Measurements from ENCODE around the gene BORCS8. TPM values are rescaled to one million over a fixed set of nuclear protein-coding genes. Genes with fewer than 3 reads are reported as not detected.

BORCS8 gene
- total RNA-seq, 4 donors from 2014 or later, result 15.4 to 38.7 (median 18.2) TPM

DNA sequence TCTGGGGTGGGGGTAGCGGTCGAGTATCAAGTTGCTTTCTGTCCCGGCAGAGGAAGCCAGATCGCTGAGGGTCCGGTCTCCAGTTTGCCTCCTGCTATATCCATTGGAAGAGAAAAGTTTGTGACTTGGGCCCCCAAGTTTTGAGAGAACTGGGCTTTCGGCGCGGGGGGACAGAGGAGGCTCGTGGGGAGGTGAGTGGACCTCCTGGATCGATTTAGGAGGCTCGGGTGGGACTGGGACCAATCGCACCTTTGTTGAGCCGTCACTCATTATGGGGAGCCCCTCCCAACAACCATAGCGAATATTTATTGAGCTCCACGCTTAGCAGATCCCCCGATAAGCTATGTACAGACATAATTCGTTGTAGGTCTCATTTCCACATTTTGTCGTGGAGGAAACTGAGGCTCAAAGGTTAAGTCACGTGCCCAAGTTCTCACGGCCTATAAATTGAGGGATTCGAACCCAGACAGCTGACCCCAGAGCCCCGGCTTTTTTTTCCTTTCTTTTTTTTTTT lies 1.0 kb upstream of the BORCS8 start:
- WGBS, 2 donors, result 1 to 2% methylated on average over 22 of the region's 22 CpGs
- no peaks in the 10 kb centered on the region for H3K9me3 ChIP-seq
- peak overlapping the region in 2 of 3 donors; percentile 63 to 93 for H3K4me3 ChIP-seq (replicated peaks in 1 of 3)
- peak overlapping the region; percentile 34 to 100 (median 99) for H3K27ac ChIP-seq
- H3K4me1 ChIP-seq, result peaks cover 34 to 41% of the 10 kb centered on the region in 2 donors
- H3K36me3 ChIP-seq, result peaks cover 8 to 18% of the 10 kb centered on the region in 2 donors
- TF ChIP-seq POLR2A (IDR thresholded peaks at IDR 0.05), result no peak
- no peak for TF ChIP-seq CTCF (IDR thresholded peaks at IDR 0.05)
- no peaks in the 10 kb centered on the region for H3K27me3 ChIP-seq
- intact Hi-C loops (cut with DNase I), result no loop called here
- no peak for DNase-seq

DNA sequence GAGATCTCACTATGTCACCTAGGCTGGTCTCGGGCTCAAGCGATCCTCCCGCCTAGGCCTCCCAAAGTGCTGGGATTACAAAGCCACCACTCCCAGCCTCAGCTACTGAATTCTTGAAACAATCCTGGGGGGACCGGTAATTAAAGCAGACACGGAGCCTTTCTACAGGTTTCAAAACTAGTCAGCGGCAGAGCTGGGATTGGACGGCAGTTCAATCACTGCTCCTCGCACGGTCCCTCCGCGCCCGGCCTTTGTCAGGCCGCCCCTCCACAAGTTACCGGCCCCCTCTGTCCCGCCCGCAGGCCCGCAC lies 229 bp downstream of the BORCS8 start:
- Histone ChIP-seq H3K27ac (peak overlapping the region; percentile 99 to 100 (median 99)), H3K36me3 (peaks cover 0 to 8% of the 10 kb centered on the region in 2 donors), H3K4me1 (peaks cover 34 to 41% of the 10 kb centered on the region in 2 donors), H3K27me3 (no peaks in the 10 kb centered on the region), H3K9me3 (no peaks in the 10 kb centered on the region), H3K4me3 (replicated peaks in 1 of 3) (peak overlapping the region; percentile 84 to 93 (median 88))
- WGBS, 2 donors, result 0 to 1% methylated on average over 15 to 16 of the region's 17 CpGs
- TF ChIP-seq POLR2A (IDR thresholded peaks at IDR 0.05), result no peak
- no peak for DNase-seq
- intact Hi-C loops (cut with DNase I), result no loop called here

GRCh38 chr19:19186742-19187141 lies 5.2 kb downstream of the BORCS8 start:
- Histone ChIP-seq H3K27me3 (no peaks in the 10 kb centered on the region), H3K9me3 (no peaks in the 10 kb centered on the region), H3K4me3 (replicated peaks in 1 of 3) (no peak overlapping the region), H3K36me3 (peaks cover 6 to 12% of the 10 kb centered on the region in 2 donors), H3K27ac (no peak overlapping the region), H3K4me1 (peaks cover 16 to 26% of the 10 kb centered on the region in 2 donors)
- 92 to 93% methylated on average over 11 to 14 of the region's 14 CpGs for WGBS, 2 donors
- intact Hi-C loops (cut with DNase I), result no loop called here
- DNase-seq, result no peak
- TF ChIP-seq CTCF (IDR thresholded peaks at IDR 0.05) (no peak), POLR2A (IDR thresholded peaks at IDR 0.05) (no peak)

DNA sequence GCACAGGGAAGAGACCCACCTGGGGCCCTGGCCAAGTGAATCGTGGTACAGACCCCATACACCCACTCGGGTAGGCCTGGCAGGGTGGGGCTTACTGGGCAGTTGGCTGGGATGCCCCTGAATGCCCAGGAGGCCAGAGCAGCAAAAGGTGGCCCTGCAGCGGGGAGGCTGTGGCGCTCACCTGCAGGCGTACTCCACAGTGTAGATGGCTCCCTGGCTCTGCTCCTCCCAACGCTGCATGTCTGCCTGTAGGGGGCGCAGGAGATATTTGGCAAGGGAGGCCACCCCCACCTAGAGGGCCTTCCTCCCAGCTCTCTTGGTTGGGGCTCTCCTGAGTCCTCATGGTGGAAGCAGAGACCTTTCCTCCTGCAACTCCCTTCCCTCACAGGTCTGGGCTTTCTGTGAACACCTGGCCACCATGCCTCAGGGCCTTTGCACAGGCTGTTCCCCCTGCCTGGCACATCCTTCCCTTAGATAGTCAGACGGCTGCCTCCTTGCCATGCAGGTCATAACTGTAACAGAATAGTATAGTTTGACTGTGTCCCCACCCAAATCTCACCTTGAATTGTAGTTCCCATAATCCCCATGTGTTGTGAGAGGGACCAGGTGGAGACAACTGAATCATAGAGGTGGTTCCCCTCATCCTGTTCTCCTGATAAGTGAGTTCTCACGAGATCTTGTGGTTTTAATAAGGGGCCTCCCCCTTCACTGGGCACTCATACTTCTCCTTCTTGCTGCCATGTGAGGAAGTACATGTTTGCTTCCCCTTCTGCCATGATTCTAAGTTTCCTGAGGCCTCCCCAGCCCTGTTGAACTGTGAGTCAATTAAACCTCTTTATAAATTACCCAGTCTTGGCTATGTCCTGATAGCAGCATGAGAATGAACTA lies 5.9 kb downstream of the BORCS8 start:
- peaks cover 11 to 12% of the 10 kb centered on the region in 2 donors for H3K36me3 ChIP-seq
- H3K4me3 ChIP-seq (replicated peaks in 1 of 3), result no peak overlapping the region
- intact Hi-C loops (cut with DNase I), result no loop called here
- no peaks in the 10 kb centered on the region for H3K9me3 ChIP-seq
- peaks cover 12 to 23% of the 10 kb centered on the region in 2 donors for H3K4me1 ChIP-seq
- TF ChIP-seq CTCF (IDR thresholded peaks at IDR 0.05), result peak; percentile 15 to 58 (median 40)
- TF ChIP-seq POLR2A (IDR thresholded peaks at IDR 0.05), result no peak
- whole genome bisulfite sequencing, 2 donors, result 55 to 79% methylated on average over 2 to 4 of the region's 9 CpGs
- peak; percentile 26 to 39 for DNase-seq
- no peak overlapping the region for H3K27ac ChIP-seq
- H3K27me3 ChIP-seq, result no peaks in the 10 kb centered on the region

- WGBS, 2 donors, result 85 to 90% methylated on average over 9 of the region's 9 CpGs
- no peaks in the 10 kb centered on the region for H3K9me3 ChIP-seq
- H3K27ac ChIP-seq, result no peak overlapping the region
- H3K36me3 ChIP-seq, result peaks cover 17 to 19% of the 10 kb centered on the region in 2 donors
- intact Hi-C loops (cut with DNase I), result no loop called here
- H3K27me3 ChIP-seq, result no peaks in the 10 kb centered on the region
- DNase-seq, result no peak
- no peaks in the 10 kb centered on the region for H3K4me1 ChIP-seq
- no peak overlapping the region for H3K4me3 ChIP-seq (replicated peaks in 1 of 3)
- no peak for TF ChIP-seq POLR2A (IDR thresholded peaks at IDR 0.05)
Measured at GRCh38 chr19:19181488-19181998, 10.4 kb downstream of the BORCS8 start.

All from thyroid gland (tissue), 4 donors.